K562 (cell line): ENCODE data around the gene KCNH8. TPM values are rescaled to one million over a fixed set of nuclear protein-coding genes. Genes with fewer than 3 reads are reported as not detected.

ENCODE experiments used
- ATAC-seq: fragments of 200-7000 bp; cut with Tn5 transposase; 3 replicates; pipeline ENCODE4 v1.9.1; 2020; ENCODE audit warnings: moderate library complexity
- BruUV-seq: library from RNA; stranded (reverse); fragments of 400-500 nt; replicated peaks from 2 replicates; lab custom pipeline; 2021; lab: Mats Ljungman, UMichigan
- CTCF ChIA-PET: fragments of 300-600 bp; formaldehyde crosslinking; extraction: SDS; loops from one replicate; lab custom pipeline; 2021; ENCODE audit warnings: low intra/inter-chr PET ratio; lab: Yijun Ruan, JAX
- POLR2A ChIA-PET: fragments of 300-600, 350-650 bp; sonication (Branson Sonifier 250); formaldehyde crosslinking; extraction: SDS; loops from one replicate; lab custom pipeline; 2021; ENCODE audit warnings: antibody characterized with exemption, inconsistent platforms; lab: Yijun Ruan, JAX
- DNase-seq, 4 experiments: peaks; one replicate each; pipeline versions ENCODE4 v3.0.0 to v3.0.0-alpha.2; 2011 to 2018; ENCODE audit warnings: low spot score in 3 of 4, mixed read lengths in 3 of 4; ENCODE audit errors: extremely low read depth in 1 of 4
- FAIRE-seq: peaks from 2 replicates; lab custom pipeline; 2011; peaks lifted over from hg19 to GRCh38; lab: Jason Lieb, UNC
- H2AFZ ChIP-seq: 2 replicates; pipeline ENCODE4 v1.6.0; 2011; ENCODE audit warnings: low read depth, low read length, control low read depth, inconsistent platforms
- H3K27ac ChIP-seq: fragments of 200-600 bp; 3 replicates; pipeline ENCODE4 v1.8.0; 2011; ENCODE audit warnings: low read depth, mild to moderate bottlenecking, control low read depth, inconsistent platforms, low read length, moderate library complexity, mixed read lengths; ENCODE audit errors: extremely low read depth
- H3K27me3 ChIP-seq, 2 experiments: fragments of 300-600 bp in 1 of 2; 2 replicates in 1 of 2; 3 replicates in 1 of 2; pipeline versions ENCODE4 v1.6.0 to v1.8.0; 2011; ENCODE audit warnings: inconsistent platforms in 2 of 2, low read length in 2 of 2, mild to moderate bottlenecking in 1 of 2, mixed read lengths in 1 of 2, moderate library complexity in 1 of 2; ENCODE audit not compliant: control insufficient read depth in 2 of 2, insufficient read depth in 2 of 2
- H3K36me3 ChIP-seq: fragments of 300-600 bp; 3 replicates; pipeline ENCODE4 v1.8.0; 2011; ENCODE audit warnings: mild to moderate bottlenecking, low read length, inconsistent platforms; ENCODE audit not compliant: control insufficient read depth, insufficient read depth
- H3K4me1 ChIP-seq, 2 experiments: fragments of 200-600 bp in 1 of 2; replicated peaks in 1 of 2; 2 replicates in 1 of 2; 3 replicates in 1 of 2; pipeline versions ENCODE4 v1.5.1 to v1.8.0; 2011; ENCODE audit warnings: inconsistent platforms in 2 of 2, low read length in 2 of 2, mild to moderate bottlenecking in 1 of 2, mixed read lengths in 1 of 2, moderate library complexity in 1 of 2; ENCODE audit not compliant: control insufficient read depth in 2 of 2, insufficient read depth in 2 of 2
- H3K4me2 ChIP-seq: 2 replicates; pipeline ENCODE4 v1.6.1; 2011; ENCODE audit warnings: low read length, control low read depth, inconsistent platforms, mixed read lengths; ENCODE audit not compliant: insufficient read depth
- H3K4me3 ChIP-seq: fragments of 200-600 bp; sonication (generic), shearing (Covaris generic); 2 replicates; pipeline ENCODE4 v1.5.1; 2016; ENCODE audit warnings: control low read depth, inconsistent platforms
- H3K79me2 ChIP-seq: fragments of 200-600 bp; 3 replicates; pipeline ENCODE4 v1.8.0; 2011; ENCODE audit warnings: low read length, inconsistent platforms; ENCODE audit not compliant: control insufficient read depth, insufficient read depth
- H3K9ac ChIP-seq, 2 experiments: 2 replicates each; pipeline versions ENCODE4 v1.6.0 to v1.6.1; 2011; ENCODE audit warnings: low read depth in 2 of 2, low read length in 2 of 2, control low read depth in 1 of 2, inconsistent platforms in 1 of 2, mild to moderate bottlenecking in 1 of 2, mixed read lengths in 1 of 2; ENCODE audit not compliant: insufficient read depth in 1 of 2
- H3K9me1 ChIP-seq: one replicate; pipeline ENCODE4 v1.6.0; 2011; ENCODE audit warnings: inconsistent platforms, mild to moderate bottlenecking, low read length, moderate library complexity; ENCODE audit not compliant: control insufficient read depth, insufficient read depth
- H3K9me3 ChIP-seq: replicated peaks from 2 replicates; pipeline ENCODE4 v1.5.1; 2011; ENCODE audit warnings: low read depth, low read length, inconsistent platforms; ENCODE audit not compliant: control insufficient read depth, insufficient read depth
- H4K20me1 ChIP-seq: replicated peaks from 2 replicates; pipeline ENCODE4 v1.6.1; 2011; ENCODE audit warnings: low read length, inconsistent platforms, mixed read lengths; ENCODE audit not compliant: control insufficient read depth, insufficient read depth
- CTCF ChIP-seq, 3 experiments: IDR thresholded peaks in 2 of 3; conservative IDR thresholded peaks in 1 of 3; 2 replicates each; pipeline ENCODE4 v1.5.1; 2011 to 2012; ENCODE audit warnings: low read length in 3 of 3, mild to moderate bottlenecking in 3 of 3, control low read depth in 2 of 3, improper control_type of control experiment in 1 of 3, inconsistent platforms in 1 of 3, low read depth in 1 of 3, mixed read lengths in 1 of 3, moderate library complexity in 1 of 3; ENCODE audit not compliant: insufficient read depth in 2 of 3
- DDX20 ChIP-seq: fragments of 450-650 bp; IDR thresholded peaks from 2 replicates; pipeline ENCODE4 v1.6.1; 2016; ENCODE audit warnings: missing genetic modification characterization, low read depth, mild to moderate bottlenecking, missing compliant biosample characterization, moderate library complexity
- E2F3 ChIP-seq: fragments of 250-450 bp; sonication (Bioruptor Pico); IDR thresholded peaks from 2 replicates; pipeline ENCODE4 v1.4.0; 2020; ENCODE audit warnings: mild to moderate bottlenecking
- ELF1 ChIP-seq: fragments of 200-800 bp; sonication (Bioruptor generic); IDR thresholded peaks from 2 replicates; pipeline ENCODE4 v1.6.1; 2016; ENCODE audit warnings: missing genetic modification characterization, missing compliant biosample characterization
- ZNF408 ChIP-seq: fragments of 250-450 bp; sonication (Bioruptor Pico); IDR thresholded peaks from 2 replicates; pipeline ENCODE4 v1.4.0; 2020; ENCODE audit warnings: low read depth, mild to moderate bottlenecking, moderate library complexity
- ZNF764 ChIP-seq: fragments of 250-450 bp; sonication (Bioruptor Pico); IDR thresholded peaks from 2 replicates; pipeline ENCODE4 v1.4.0; 2020; ENCODE audit warnings: low read depth, mild to moderate bottlenecking, moderate library complexity
- WGBS: fragments of 100-300 bp; shearing (Covaris generic); methylation state at CpG from one replicate; pipeline ENCODE4 v1.1.6; 2016; ENCODE audit warnings: low coverage, mixed read lengths; ENCODE audit not compliant: insufficient coverage; ENCODE audit errors: missing lambda C conversion rate; 5-methylcytosine and 5-hydroxymethylcytosine counted together
- in situ Hi-C: fragments of 300-500 bp; cut with MboI; formaldehyde crosslinking; loops from 4 replicates; pipeline ENCODE4 v1.15.0; 2018; ENCODE audit warnings: inconsistent platforms, mixed read lengths
- intact Hi-C: fragments of 100-400 bp; cut with micrococcal nuclease; formaldehyde crosslinking; loops from 2 replicates; pipeline ENCODE4 v1.14.2; 2022
- polyA plus RNA-seq, 8 experiments: library from polyadenylated mRNA; depleted of rRNA in 4 of 8; stranded (reverse) in 5 of 8; unstranded in 3 of 8; fragments of >200 nt; fragmentation: Nextera tagmentation in 2 of 8; fragmentation: Illumina TruSeq in 1 of 8; extraction: Ambion mirVana in 2 of 8; extraction: Trizol in 1 of 8; gene quantifications; 2 replicates each; pipeline versions ENCODE4 v1.2.1 to v1.2.3, GENCODE V29; 2011 to 2014; ENCODE audit warnings: inconsistent platforms in 1 of 8, missing spikeins in 1 of 8
- total RNA-seq, 7 experiments: library from RNA; depleted of rRNA in 6 of 7; stranded (reverse); fragments of >200 nt in 6 of 7; fragmentation: Illumina TruSeq in 2 of 7; extraction: Trizol in 2 of 7; gene quantifications; 2 replicates each; pipeline versions ENCODE4 v1.2.1 to v1.2.3, GENCODE V29; 2011 to 2021; ENCODE audit warnings: low replicate concordance in 1 of 7

Gene KCNH8
- total and polyA plus RNA-seq, 9 of the 15 experiments (the other 6 are each of a cell fraction or from before 2014, with no cell fraction given), result 0.02 to 0.08 (median 0.04) TPM; not detected in 6

- no peaks in the 10 kb centered on the region for H4K20me1 ChIP-seq
- BruUV-seq, result no TSS peak
- H3K4me2 ChIP-seq, result no peak overlapping the region
- CTCF ChIA-PET, result no interaction called here
- H3K79me2 ChIP-seq, result no peaks in the 10 kb centered on the region
- H3K9me1 ChIP-seq, result no peaks in the 10 kb centered on the region
- 2% methylated on average over 3 of the region's 3 CpGs for WGBS
- DNase-seq (no peak), FAIRE-seq (no peak), ATAC-seq (no peak)
- POLR2A ChIA-PET, result no interaction called here
- no peaks in the 10 kb centered on the region for H3K27me3 ChIP-seq
- H3K27ac ChIP-seq, result no peak overlapping the region
- H3K4me1 ChIP-seq, result no peaks in the 10 kb centered on the region
- no peak overlapping the region for H3K9ac ChIP-seq
- intact Hi-C loops (no loop called here), in situ Hi-C loops (no loop called here)
- H3K4me3 ChIP-seq, result no peak overlapping the region
- H2AFZ ChIP-seq, result no peak overlapping the region
- no peak for TF ChIP-seq ZNF408 (CRISPR knock-in tag)
- no peak for TF ChIP-seq E2F3 (CRISPR knock-in tag)
- TF ChIP-seq DDX20 (tag), result no peak
- no peak for TF ChIP-seq ZNF764 (CRISPR knock-in tag)
- TF ChIP-seq ELF1 (tag), result no peak
- TF ChIP-seq CTCF (IDR thresholded peaks at IDR 0.05 in 2 of 3, conservative IDR thresholded peaks at IDR 0.05 in 1 of 3; ENCODE audit: insufficient read depth in 2 of 3, low read depth in 1 of 3, low read length in 3 of 3), result no peak
- no peaks in the 10 kb centered on the region for H3K36me3 ChIP-seq
- no peaks in the 10 kb centered on the region for H3K9me3 ChIP-seq
Observed at GRCh38 chr3:19392150-19392549, 243.8 kb downstream of the KCNH8 start.
